GM18498 (cell line): ENCODE data around the gene RAB11FIP4.

Experiments
- ATAC-seq: cut with Tn5 transposase; IDR thresholded peaks from one replicate; pipeline ENCODE4 v1.9.1; 2021; ENCODE audit warnings: mild to moderate bottlenecking, moderate library complexity; ENCODE audit not compliant: unreplicated experiment

RAB11FIP4 gene

DNA sequence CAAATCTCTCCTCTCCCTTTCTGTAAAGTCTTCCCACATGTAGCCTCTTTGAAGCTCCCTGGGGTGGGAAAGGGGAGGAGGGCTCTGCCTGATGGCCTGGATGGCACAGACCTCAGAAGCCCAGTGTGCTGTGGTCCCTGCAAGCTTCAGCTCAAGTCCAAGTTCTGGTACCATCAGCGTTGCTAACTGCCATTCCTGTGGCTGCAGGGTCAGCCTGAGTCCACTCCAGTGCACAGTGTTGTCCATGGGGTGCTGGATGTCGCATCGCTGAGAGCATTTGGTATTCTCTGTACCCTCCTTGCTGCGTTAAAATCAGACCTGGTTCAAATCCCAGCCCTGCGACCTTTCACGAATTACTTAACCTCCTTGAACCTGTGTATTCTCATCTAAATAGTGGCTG, 105.1 kb downstream of the RAB11FIP4 start:
- ATAC-seq: no peak

DNA sequence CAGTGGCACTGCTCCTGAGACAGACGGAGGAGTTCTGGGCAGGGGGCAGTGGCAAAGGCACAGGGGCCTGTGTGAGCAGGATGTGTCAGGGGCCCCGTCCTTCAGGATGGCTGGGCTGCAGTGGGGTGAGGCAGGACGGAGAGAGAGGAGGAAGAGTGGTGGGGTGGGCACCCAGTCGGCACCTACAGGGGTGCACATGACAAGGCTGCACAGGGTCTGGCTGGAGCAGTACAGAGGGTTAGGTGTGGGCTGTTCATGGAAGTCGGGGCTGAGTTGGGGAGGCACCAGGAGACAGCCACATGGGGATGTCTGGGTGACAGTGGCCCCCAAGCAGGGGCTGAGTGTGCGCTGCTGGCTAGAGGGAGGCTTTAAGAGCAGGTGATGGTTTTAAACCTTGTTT, 106.0 kb downstream of the RAB11FIP4 start:
- ATAC-seq: no peak

DNA sequence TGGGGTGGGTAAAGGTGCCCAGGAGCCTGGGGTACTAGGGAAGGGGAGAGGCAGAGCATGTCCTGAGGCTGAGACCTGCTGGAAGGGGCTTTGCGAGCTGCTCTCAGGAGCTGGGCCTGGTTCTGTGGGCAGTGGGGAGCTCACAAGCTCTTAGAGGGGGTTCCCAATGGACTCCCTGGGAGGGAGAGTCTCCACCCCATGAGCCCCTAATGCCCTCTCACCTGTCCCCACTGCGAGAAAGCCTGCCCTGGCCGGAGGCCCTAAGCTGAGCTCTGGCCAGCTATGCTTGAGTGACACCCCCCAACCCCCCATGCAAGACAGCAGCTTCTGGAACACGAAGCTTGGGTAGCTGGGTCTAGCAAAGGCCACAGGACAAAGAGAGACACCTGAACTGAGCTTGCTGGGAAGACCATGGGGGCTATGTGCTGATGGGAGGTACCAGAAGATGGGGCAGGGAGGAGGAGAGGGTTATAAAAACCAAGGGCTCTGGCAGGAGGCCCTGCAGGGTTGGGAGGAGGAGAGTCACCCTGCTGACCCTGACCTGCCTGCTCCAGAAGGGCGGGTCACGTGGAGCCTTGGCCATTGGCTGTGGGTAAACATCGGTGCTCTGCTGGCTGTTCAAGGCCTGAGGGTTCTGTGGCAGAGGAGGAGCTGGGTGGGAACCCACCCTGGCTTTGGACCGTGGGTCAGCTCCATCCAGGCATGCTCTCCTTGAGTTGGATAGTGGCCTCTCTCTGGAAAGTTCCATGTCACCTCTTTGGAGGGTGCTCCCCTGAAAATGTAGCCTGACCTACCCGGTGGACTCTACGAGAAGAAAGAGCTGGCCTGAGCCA, 106.7 kb downstream of the RAB11FIP4 start:
- ATAC-seq: no peak

DNA sequence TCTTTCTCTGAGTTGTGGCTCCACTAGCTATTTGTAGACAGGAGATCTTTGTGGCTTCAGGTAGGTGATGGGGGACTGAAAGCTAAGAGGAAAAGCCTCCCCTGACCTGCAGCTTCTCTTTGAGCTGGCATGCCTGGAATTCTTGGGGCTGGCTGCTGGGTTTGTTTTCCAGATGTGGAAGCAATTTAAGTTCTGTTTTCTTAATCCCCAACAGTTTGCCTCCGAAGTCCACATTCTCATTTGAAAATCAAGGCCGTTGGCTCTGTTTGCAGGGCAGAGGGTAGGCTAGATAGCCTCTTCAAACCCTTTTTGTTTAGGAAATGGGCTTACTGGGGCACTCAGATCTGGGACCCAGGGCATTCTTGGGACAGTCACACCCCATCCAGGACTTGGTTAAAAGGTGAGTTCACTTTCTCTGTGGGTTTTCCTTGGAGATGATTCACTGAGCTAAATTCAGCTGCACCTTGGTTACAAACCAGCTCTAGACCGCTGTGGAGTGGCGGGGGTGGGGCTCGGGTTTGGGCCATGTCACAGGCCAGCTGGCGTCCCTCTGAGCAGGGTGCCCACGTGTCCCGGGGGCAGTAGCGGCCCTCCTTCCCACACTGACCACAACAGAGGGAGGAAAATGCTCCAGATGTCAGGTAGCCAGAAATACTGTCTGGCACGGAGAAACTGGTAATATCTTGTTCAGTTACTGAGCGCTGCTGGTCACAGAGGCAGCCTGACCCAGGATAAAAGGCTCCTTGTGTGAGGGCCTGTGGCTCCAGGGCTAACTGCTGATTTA, 108.5 kb downstream of the RAB11FIP4 start:
- ATAC-seq: no peak

DNA sequence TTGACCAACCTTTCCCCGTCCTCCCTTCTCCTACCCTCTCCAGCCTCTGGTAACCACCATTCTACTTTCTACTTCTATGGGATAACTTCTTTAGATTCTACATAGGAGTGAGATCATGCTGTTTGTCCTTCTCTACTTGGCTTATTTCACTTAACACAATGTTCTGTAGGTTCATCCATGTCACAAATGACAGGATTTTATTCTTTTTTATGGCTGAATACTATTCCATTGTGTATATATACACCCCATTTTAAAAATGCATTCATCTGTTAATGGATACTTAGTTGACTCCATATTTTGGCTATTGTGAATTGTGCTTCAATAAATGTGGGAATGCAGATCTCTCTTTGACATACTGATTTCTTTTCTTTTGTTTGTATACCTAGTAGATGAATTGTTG, 115.0 kb downstream of the RAB11FIP4 start:
- no peak for ATAC-seq

DNA sequence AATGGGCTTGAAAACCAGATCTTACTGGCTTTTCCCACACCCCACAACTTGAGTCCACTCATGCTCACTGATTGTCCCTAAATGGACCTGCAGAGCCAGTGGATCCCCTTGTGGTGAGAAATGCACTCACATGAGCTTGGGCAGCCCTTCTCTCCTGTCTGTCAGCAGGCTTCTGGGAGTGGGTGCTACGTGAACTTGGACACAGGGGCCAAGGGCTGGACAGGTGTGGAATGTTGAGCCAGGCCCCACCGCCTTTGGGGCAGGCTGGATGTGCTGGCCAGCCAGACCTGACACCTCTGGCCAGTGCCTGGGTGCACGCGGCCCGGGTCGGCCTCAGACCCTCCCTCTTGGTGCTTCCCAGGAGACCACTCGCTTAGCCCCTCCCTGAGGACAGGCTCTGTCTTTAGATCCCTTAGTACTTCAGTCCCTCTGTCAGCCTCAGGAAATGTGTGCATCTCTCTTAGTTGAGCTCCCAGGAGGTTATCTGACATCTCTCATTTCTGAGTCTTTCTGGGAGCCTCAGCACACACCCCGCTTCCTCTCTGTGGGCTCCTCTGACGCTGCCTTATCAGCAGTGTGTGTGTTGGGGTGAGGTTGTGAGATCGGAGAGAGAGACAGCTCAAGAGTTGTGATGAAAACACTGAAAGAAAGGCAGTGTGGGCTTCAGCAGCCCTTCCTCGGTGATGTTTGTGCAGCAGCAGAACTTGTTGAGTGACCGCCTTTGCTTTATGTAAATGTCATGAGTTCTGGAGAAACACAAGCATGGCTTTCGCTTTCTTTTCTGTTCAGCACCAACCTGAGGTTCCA, 117.0 kb downstream of the RAB11FIP4 start:
- ATAC-seq: peak; percentile 78

DNA sequence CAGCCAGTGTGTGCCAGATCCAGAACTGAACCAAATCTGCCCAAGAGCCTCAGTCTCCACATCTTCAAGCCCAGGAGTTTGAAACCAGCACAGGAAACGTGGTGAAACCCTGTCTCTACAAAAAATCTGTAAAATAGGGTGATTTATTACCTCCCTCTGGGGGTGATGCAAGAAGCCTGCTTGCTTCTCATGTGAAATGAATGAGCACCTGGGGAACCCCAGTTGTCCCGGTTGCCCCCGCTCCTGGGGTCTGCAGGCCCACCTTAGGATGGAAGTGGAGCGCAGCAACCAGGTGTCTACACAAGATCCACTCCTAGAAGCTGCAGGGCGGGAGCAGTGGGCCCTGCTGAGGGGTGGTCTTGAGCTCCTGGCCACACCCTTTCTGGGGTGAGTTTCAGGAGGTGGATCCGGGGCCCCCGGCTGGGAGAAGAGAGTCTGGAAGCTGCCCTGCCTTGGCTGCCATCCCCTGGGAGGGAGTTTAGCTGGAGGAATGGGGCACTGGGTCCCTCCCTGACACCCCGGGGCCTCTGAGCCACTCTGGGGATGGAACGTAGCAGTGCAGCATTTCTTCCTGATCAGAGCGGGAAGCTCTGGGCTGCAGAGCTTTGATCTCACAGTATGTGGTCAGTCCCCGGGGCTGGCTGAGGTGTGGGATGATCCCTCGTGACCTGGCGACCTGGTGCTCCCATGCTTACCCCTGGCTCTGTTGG, 117.8 kb downstream of the RAB11FIP4 start:
- peak; percentile 15 for ATAC-seq

DNA sequence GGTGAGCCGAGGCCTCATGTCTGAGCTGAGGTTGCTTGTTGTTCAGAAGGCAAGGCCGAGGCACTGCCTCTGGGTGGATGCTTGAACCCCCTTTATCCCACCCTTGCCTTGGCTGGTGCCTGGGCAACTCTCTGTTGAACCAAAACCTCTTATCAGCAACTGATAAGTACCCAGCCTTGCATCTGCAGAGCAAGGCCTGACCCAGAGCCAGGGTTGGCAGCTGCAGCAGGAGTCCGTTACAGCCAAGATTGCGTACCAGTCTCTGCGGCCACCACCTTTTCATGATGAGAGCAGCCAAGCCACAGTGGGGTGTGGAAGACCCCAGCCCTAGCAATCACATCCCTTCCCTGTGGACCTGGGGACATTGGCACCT, 118.3 kb downstream of the RAB11FIP4 start:
- ATAC-seq: no peak

DNA sequence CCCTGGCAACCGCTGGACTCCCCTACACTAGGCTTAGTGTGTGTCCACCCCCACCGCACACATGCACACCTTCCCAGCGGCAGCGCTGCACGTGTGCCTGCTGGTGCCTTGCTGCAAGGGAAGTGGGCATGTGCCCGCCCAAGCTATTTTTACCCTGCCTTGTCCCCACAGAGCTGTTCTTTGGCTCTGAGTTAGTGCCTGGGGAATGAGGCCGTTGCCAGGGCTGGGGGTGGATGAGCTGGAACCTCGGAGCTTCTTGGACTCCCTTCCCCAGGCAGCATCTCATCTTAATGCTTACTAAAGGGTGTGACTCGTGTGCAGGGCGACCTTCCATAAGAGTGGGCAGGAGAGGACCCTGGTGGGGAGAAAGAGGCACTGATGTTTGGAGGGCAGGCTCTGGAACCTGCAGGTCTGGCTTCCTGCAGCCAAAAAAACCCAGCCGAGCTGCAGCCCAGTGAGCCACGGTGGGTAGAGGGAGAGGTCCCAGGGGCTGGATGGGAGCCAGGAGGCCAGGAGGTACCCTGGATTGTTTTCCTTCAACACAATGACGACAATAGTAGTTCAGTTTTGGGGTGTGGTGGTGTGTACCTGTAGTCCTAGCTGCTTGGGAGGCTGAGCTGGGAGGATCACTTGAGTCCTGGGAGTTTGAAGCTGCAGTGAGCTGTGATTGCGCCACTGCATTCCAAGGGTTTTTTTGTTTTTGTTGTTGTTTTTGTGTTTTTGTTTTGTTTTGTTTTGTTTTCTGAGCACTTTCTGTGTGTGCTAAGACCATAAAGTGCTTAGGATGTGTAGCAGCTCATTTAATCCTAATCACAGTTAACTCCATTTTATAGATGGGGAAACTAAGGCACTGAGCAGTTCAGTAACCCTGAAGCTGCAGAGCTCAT, 119.1 kb downstream of the RAB11FIP4 start:
- no peak for ATAC-seq

DNA sequence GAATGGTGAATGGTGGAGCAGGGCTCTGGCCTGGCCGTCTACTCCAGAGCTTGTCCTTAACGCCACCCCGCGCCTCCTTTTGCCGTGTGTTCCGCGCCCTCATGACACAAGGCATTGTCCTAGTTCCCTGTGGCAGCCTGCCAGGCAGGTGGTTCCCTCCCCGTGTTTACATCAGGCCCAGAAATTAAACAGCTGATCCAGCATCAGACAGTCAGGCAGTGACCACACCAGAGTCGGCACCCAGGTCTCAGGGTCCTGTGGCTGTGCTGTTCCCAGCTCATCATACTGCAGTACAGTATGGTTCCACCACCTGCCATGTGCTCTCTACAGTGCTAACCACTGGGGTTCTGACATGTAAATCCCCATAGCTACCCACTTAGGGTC, 119.7 kb downstream of the RAB11FIP4 start:
- no peak for ATAC-seq

DNA sequence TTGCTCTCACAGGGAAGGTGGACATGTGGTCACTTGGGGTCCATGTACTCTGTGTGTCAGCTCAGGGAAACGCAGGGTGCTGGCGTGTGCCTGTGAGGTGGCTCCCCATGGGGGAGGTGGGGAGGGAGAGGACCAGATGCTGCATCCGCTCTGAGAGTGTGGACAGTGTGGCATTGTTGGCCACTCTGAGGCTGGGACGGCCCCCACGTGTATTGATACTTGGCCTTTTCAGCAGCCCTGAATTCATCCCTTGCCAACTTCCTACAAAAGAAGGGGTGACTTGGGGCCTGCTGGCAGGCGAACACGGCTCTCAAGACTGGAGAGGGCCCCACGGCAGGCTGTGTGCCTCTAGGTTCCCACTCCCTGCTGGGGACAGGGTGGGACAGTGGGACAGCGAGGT, 120.1 kb downstream of the RAB11FIP4 start:
- no peak for ATAC-seq

DNA sequence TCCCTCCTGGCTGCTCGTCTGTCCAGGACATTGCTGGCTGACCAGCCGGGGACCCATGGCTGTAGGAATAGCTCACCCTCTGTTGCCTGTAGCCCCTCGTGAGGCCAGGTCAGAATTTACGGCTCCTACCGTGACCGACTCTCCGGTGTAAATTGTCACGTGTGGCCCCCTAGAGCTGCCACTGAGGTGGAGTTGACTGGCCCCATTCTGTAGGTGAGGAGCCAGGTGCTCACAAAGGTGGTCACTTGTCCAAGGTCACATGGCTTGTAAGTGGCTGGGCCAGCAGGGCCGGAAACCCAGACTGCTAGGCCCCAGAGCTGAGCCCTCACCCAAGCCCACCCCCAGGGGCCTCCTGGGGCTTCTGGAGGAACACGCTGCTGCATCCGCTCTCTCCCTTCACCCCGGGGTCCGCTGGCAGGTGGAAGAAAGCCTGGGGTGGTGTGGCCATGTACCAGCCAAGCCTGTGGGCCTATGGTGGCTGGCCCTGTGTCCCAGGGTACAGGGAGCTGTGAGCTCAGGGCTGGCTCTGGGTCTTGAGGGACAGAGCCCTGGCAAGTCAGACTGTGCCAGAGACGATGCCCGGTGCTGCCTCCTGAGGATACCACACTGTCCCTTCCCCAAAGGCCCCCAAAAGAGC, 120.7 kb downstream of the RAB11FIP4 start:
- no peak for ATAC-seq

DNA sequence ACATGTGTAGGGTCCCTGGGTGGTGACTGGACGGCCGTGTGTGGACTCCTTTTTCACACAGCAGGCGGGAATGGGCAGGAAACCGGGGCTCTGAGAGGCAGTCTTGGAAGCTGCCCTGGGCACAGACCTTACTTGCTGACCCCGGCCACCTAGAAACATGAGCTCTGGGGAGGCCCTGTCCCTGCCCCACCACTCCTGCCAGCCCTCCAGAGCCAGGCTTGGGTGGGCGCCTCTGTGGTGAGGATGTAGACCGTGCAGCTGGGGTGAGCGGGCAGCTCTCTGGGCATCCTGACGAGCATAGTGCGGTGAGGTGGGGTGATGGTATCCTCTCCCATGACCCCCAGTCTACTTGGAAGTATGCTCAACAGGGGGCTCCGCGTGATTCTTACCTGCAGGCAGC, 121.3 kb downstream of the RAB11FIP4 start:
- ATAC-seq: no peak

DNA sequence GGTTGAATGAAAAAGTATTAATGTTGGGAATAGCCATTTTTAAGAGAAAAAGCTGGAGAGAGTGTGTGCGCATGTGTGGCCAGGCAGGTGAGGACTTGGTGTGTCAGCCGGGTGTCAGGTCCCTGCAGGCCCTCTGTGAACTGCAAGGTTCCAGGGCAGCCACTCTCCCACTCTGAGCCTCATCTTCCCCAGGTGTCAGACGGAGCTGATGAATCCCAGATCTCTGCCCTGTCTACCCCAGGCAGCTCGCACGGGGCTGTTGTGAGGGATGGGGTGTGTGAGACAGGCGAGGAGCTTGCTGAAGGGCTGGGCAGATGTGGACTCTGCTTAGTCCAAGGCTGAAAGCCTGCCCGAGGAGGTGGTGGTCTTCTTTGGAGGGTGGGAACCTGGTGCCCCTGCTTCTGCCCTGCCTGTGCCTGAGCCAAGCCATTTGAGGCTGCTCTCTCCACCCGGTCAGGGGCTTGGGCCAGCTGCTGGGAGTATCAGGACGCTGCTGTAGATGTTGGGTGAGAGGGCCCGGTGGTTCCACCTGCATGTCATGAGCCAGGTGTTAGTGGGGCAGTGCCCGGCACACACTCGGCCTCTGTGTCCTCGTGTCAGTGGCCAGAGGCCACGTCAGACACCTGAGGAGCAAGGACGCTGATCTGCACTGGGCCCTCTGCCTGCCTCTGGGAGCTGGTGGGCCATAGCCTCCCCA, 122.4 kb downstream of the RAB11FIP4 start:
- ATAC-seq: no peak

DNA sequence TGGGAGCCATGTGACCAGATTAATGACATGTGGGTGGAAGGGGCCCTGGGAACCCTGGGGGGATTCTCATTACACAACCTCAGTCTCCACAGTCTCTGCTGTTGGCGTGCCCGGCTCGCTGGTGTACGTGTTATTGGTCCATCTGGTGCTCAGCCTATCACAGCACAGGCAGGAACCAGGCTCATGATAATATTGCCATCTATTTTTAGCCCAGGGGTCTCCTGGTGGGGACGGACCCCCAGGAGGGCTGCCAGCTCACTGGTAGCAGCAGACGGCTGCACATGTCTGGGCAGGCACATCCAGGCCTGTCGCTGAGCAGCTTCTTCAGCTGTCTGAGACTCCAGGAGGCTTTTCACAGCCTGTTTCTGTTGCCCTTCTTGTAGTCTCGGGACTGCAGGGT, 123.8 kb downstream of the RAB11FIP4 start:
- no peak for ATAC-seq

DNA sequence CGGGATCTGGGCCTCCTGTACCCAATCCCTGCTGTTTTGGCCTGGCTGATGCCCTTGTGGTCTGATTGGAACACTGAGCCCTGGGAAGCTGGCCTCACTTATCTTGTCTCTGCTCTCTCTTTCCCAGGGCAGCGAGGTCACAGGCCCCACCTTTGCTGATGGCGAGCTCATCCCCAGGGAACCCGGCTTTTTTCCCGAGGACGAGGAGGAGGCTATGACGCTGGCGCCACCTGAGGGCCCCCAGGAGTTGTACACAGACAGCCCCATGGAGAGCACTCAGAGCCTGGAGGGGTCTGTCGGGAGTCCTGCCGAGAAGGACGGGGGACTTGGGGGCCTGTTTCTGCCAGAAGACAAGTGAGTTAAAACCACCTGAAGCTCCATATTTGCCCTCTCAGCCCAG, 126.0 kb downstream of the RAB11FIP4 start:
- no peak for ATAC-seq

DNA sequence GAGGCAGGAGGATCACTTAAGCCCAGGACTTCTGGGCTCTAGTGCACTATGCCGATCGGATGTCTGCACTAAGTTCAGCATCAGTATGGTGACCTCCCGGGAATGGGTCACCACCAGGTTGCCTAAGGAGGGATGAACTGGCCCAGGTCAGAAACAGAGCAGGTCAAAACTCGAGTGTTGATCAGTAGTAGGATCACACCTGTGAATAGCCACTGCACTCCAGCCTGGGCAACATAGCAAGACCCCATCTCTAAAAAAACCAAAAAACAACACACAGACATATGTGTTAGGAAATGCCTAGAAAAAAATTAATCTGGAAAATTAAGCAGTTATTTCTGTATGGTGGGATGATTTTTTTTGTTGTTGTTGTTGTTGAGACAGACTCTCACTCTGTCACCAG, 127.0 kb downstream of the RAB11FIP4 start:
- no peak for ATAC-seq

DNA sequence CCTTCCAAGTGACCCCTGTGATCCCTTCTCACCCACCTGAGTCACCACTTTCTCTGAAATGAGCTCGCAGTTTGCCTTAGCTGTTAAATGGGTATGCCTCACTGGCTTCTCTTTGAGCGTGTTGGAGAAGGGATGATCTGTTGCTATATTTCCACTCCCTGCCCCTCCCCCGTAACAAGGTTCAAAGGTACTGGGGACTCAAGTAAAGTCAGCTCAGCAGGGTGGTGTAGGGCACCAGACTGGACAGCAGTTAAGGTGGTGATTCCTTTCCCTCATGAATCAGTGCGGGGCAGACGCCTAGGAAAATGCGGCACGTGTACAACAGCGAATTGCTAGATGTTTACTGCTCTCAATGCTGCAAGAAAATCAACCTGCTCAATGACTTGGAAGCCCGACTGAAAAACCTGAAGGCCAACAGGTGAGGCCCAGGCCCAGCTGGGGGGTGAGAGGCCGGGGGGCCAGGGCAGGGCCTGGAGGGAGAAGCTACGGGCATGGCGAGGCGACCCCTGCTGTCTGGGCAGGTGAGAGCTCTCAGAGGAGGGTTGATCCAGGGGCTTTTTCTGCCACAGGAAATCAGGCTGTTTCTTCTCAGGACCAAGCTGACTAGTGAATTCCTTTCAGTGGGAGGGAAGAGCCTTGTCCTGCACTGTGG, 130.3 kb downstream of the RAB11FIP4 start:
- no peak for ATAC-seq
